H1 (cell line): ENCODE measurements around the gene GP2. TPM values are rescaled to one million over a fixed set of nuclear protein-coding genes. Genes with fewer than 3 reads are reported as not detected.

Experiments
- CTCF ChIA-PET: fragments of 300-600 bp; sonication (Branson Sonifier 250); formaldehyde crosslinking; loops from one replicate; lab custom pipeline; 2021; ENCODE audit not compliant: partially characterized antibody; lab: Charles Lee
- POLR2A ChIA-PET: fragments of 300-600 bp; sonication (Branson Sonifier 250); formaldehyde crosslinking; loops from one replicate; lab custom pipeline; 2021; ENCODE audit warnings: inconsistent platforms; ENCODE audit not compliant: partially characterized antibody; lab: Charles Lee
- DNase-seq, 2 experiments: peaks; one replicate each; pipeline versions ENCODE4 v3.0.0 to v3.0.0-alpha.2; 2010 to 2022; ENCODE audit warnings: low spot score in 2 of 2, low read depth in 1 of 2, mixed read lengths in 1 of 2
- FAIRE-seq: peaks from 2 replicates; lab custom pipeline; 2011; peaks lifted over from hg19 to GRCh38; lab: Jason Lieb, UNC
- H2AFZ ChIP-seq: 2 replicates; pipeline ENCODE4 v1.8.1; 2012; ENCODE audit warnings: low read length, inconsistent platforms
- H2AK5ac ChIP-seq: 2 replicates; pipeline ENCODE4 v1.6.1; 2013; ENCODE audit warnings: low read depth, low read length
- H2BK120ac ChIP-seq: replicated peaks from 2 replicates; pipeline ENCODE3; 2013; ENCODE audit warnings: low read depth, low read length, inconsistent platforms
- H2BK12ac ChIP-seq: 2 replicates; pipeline ENCODE4 v1.6.1; 2013; ENCODE audit warnings: low read depth, low read length
- H2BK15ac ChIP-seq: 2 replicates; pipeline ENCODE4 v1.6.1; 2013; ENCODE audit warnings: low read length
- H2BK20ac ChIP-seq: 2 replicates; pipeline ENCODE4 v1.6.1; 2013; ENCODE audit warnings: low read length
- H2BK5ac ChIP-seq: 2 replicates; pipeline ENCODE4 v1.6.1; 2013; ENCODE audit warnings: low read depth, low read length
- H3K14ac ChIP-seq: 2 replicates; pipeline ENCODE4 v1.6.1; 2013; ENCODE audit warnings: inconsistent platforms; ENCODE audit not compliant: insufficient read length
- H3K18ac ChIP-seq: 2 replicates; pipeline ENCODE4 v1.6.1; 2013; ENCODE audit warnings: low read length; ENCODE audit errors: extremely low read depth
- H3K23ac ChIP-seq: 2 replicates; pipeline ENCODE4 v1.6.1; 2013; ENCODE audit warnings: inconsistent platforms; ENCODE audit not compliant: insufficient read length
- H3K23me2 ChIP-seq: 2 replicates; pipeline ENCODE4 v1.6.1; 2013; ENCODE audit warnings: low read depth, low read length
- H3K27ac ChIP-seq: 2 replicates; pipeline ENCODE4 v1.6.1; 2011; ENCODE audit warnings: low read depth, low read length, inconsistent platforms
- H3K27me3 ChIP-seq, 4 experiments: replicated peaks in 1 of 4; 1 replicate in 1 of 4; 2 replicates in 3 of 4; pipeline versions ENCODE4 v1.6.1 to v1.8.1; 2011 to 2013; ENCODE audit warnings: low read length in 3 of 4, mild to moderate bottlenecking in 3 of 4, inconsistent platforms in 2 of 4, mixed read lengths in 2 of 4, moderate library complexity in 1 of 4; ENCODE audit not compliant: control insufficient read depth in 3 of 4, insufficient read depth in 3 of 4; ENCODE audit errors: extremely low read depth in 1 of 4
- H3K36me3 ChIP-seq, 4 experiments: 2 replicates each; pipeline versions ENCODE4 v1.6.1 to v1.8.1; 2011 to 2013; ENCODE audit warnings: mild to moderate bottlenecking in 4 of 4, low read length in 3 of 4, moderate library complexity in 2 of 4, control low read depth in 1 of 4, inconsistent platforms in 1 of 4; ENCODE audit not compliant: insufficient read depth in 4 of 4, control insufficient read depth in 2 of 4
- H3K4ac ChIP-seq: replicated peaks from 2 replicates; pipeline ENCODE3; 2013; ENCODE audit warnings: low read length, low read depth, mixed read lengths, inconsistent platforms; ENCODE audit not compliant: insufficient read length
- H3K4me1 ChIP-seq, 4 experiments: replicated peaks in 1 of 4; 1 replicate in 1 of 4; 2 replicates in 3 of 4; pipeline versions ENCODE4 v1.6.1 to v1.8.1; 2011 to 2013; ENCODE audit warnings: low read length in 3 of 4, inconsistent platforms in 2 of 4, mixed read lengths in 1 of 4; ENCODE audit not compliant: insufficient read depth in 4 of 4, control insufficient read depth in 3 of 4
- H3K4me2 ChIP-seq, 2 experiments: 2 replicates each; pipeline versions ENCODE4 v1.6.1 to v1.8.1; 2011 to 2013; ENCODE audit warnings: low read depth in 2 of 2, low read length in 2 of 2, control low read depth in 1 of 2, inconsistent platforms in 1 of 2, mild to moderate bottlenecking in 1 of 2; ENCODE audit not compliant: insufficient read depth in 1 of 2
- H3K4me3 ChIP-seq, 4 experiments: fragments of 200-600, 300-600 bp in 1 of 4; sonication (generic), shearing (Covaris generic), sonication (Bioruptor Twin) in 1 of 4; 2 replicates each; pipeline versions ENCODE4 v1.5.1 to v1.8.1; 2011 to 2016; ENCODE audit warnings: low read length in 4 of 4, low read depth in 3 of 4, control low read depth in 2 of 4, inconsistent platforms in 2 of 4, mild to moderate bottlenecking in 2 of 4, mixed read lengths in 1 of 4, moderate library complexity in 1 of 4; ENCODE audit not compliant: insufficient read depth in 2 of 4; ENCODE audit errors: extremely low read depth in 1 of 4
- H3K56ac ChIP-seq: replicated peaks from 2 replicates; pipeline ENCODE3; 2013; ENCODE audit warnings: low read depth, mild to moderate bottlenecking, mixed read lengths, low read length, inconsistent platforms; ENCODE audit not compliant: insufficient read length
- H3K79me1 ChIP-seq: 2 replicates; pipeline ENCODE4 v1.6.1; 2013; ENCODE audit warnings: low read depth, low read length, control low read depth
- H3K79me2 ChIP-seq, 2 experiments: 2 replicates each; pipeline versions ENCODE4 v1.6.1 to v1.8.1; 2012 to 2013; ENCODE audit warnings: low read length in 2 of 2, mild to moderate bottlenecking in 2 of 2, inconsistent platforms in 1 of 2; ENCODE audit not compliant: insufficient read depth in 2 of 2, control insufficient read depth in 1 of 2
- H3K9ac ChIP-seq, 4 experiments: replicated peaks in 1 of 4; 1 replicate in 1 of 4; 2 replicates in 3 of 4; pipeline versions ENCODE4 v1.6.1 to v1.8.1; 2011 to 2013; ENCODE audit warnings: low read depth in 3 of 4, low read length in 3 of 4, control low read depth in 2 of 4, mild to moderate bottlenecking in 2 of 4, moderate library complexity in 2 of 4, inconsistent platforms in 1 of 4; ENCODE audit errors: extremely low read depth in 1 of 4
- H3K9me3 ChIP-seq, 2 experiments: 2 replicates each; pipeline versions ENCODE4 v1.6.1 to v1.8.1; 2012 to 2013; ENCODE audit warnings: mild to moderate bottlenecking in 2 of 2, moderate library complexity in 2 of 2, control low read depth in 1 of 2, inconsistent platforms in 1 of 2, low read depth in 1 of 2, low read length in 1 of 2, mixed read lengths in 1 of 2; ENCODE audit not compliant: insufficient read depth in 2 of 2
- H4K20me1 ChIP-seq, 2 experiments: replicated peaks in 1 of 2; 2 replicates each; pipeline versions ENCODE3 to v1.8.1; 2011 to 2013; ENCODE audit warnings: inconsistent platforms in 2 of 2, low read length in 2 of 2, mild to moderate bottlenecking in 1 of 2; ENCODE audit not compliant: insufficient read depth in 2 of 2, control insufficient read depth in 1 of 2
- H4K5ac ChIP-seq: 2 replicates; pipeline ENCODE4 v1.6.1; 2013; ENCODE audit warnings: low read length, low read depth, mixed read lengths, inconsistent platforms; ENCODE audit not compliant: insufficient read length
- H4K8ac ChIP-seq: 2 replicates; pipeline ENCODE4 v1.8.0; 2013; ENCODE audit warnings: mild to moderate bottlenecking, moderate library complexity, low read length, inconsistent platforms; ENCODE audit not compliant: insufficient read depth; ENCODE audit errors: extremely low read depth
- H4K91ac ChIP-seq: replicated peaks from 2 replicates; pipeline ENCODE3; 2013; ENCODE audit warnings: low read length, mixed read lengths, inconsistent platforms; ENCODE audit not compliant: insufficient read length
- ASH2L ChIP-seq: fragments of 200-600, 300-600 bp; sonication (generic); IDR thresholded peaks from one replicate; pipeline ENCODE4 v1.7.1; 2017; ENCODE audit warnings: low read length
- CHD1 ChIP-seq: IDR thresholded peaks from 2 replicates; pipeline ENCODE4 v1.6.1; 2012; ENCODE audit warnings: low read depth, low read length, improper control_type of control experiment
- CTCF ChIP-seq, 3 experiments: IDR thresholded peaks; 1 replicate in 2 of 3; 2 replicates in 1 of 3; pipeline versions ENCODE4 v1.5.1 to v1.6.1; 2011; ENCODE audit warnings: low read length in 3 of 3, mild to moderate bottlenecking in 3 of 3, inconsistent platforms in 2 of 3, low read depth in 1 of 3, moderate library complexity in 1 of 3; ENCODE audit not compliant: insufficient read depth in 1 of 3; ENCODE audit errors: control extremely low read depth in 1 of 3
- GABPA ChIP-seq: IDR thresholded peaks from 2 replicates; pipeline ENCODE4 v1.6.1; 2011; ENCODE audit warnings: mild to moderate bottlenecking, low read length, moderate library complexity, borderline replicate concordance; ENCODE audit not compliant: insufficient read depth
- GTF2F1 ChIP-seq: IDR thresholded peaks from 2 replicates; pipeline ENCODE4 v1.6.1; 2012; ENCODE audit warnings: low read depth, low read length, improper control_type of control experiment, borderline replicate concordance
- MAX ChIP-seq: IDR thresholded peaks from 2 replicates; pipeline ENCODE4 v1.6.1; 2012; ENCODE audit warnings: inconsistent platforms
- PHF8 ChIP-seq: fragments of 200-600 bp; sonication (generic); conservative IDR thresholded peaks from 2 replicates; pipeline ENCODE4 v1.7.1; 2012; ENCODE audit warnings: low read depth, mild to moderate bottlenecking, inconsistent platforms, low read length, moderate library complexity
- SP1 ChIP-seq: IDR thresholded peaks from 2 replicates; pipeline ENCODE4 v1.6.1; 2011; ENCODE audit warnings: low read depth, low read length
- SP4 ChIP-seq: IDR thresholded peaks from 2 replicates; pipeline ENCODE4 v1.6.1; 2012; ENCODE audit warnings: low read length, inconsistent platforms
- SUZ12 ChIP-seq: fragments of 200-600 bp; sonication (generic); IDR thresholded peaks from 2 replicates; pipeline ENCODE4 v1.6.1; 2012; ENCODE audit warnings: mild to moderate bottlenecking, inconsistent platforms, low read length, moderate library complexity, mixed read lengths
- USF2 ChIP-seq: IDR thresholded peaks from 2 replicates; pipeline ENCODE4 v1.6.1; 2011; ENCODE audit warnings: low read length, improper control_type of control experiment
- WGBS, 2 experiments: shearing (Covaris generic) in 1 of 2; methylation state at CpG; one replicate each; pipeline versions ENCODE4 v1.1.6 to v1.1.7; 2013 to 2015; ENCODE audit warnings: low lambda C conversion rate in 2 of 2, mixed read lengths in 2 of 2, inconsistent platforms in 1 of 2, low coverage in 1 of 2, missing lambda C conversion rate in 1 of 2; ENCODE audit not compliant: insufficient replicate concordance in 2 of 2, insufficient coverage in 1 of 2, insufficient read length in 1 of 2; ENCODE audit errors: extremely low coverage in 1 of 2, missing lambda C conversion rate in 1 of 2; 5-methylcytosine and 5-hydroxymethylcytosine counted together
- polyA plus RNA-seq, 7 experiments: library from polyadenylated mRNA; depleted of rRNA in 3 of 7; stranded (reverse) in 5 of 7; unstranded in 2 of 7; fragments of >200 nt in 5 of 7; fragments of 200-250 nt in 2 of 7; gene quantifications; 1 replicate in 5 of 7; 2 replicates in 1 of 7; 4 replicates in 1 of 7; pipeline versions ENCODE4 v1.2.1 to v1.2.3, GENCODE V29; 2011 to 2013; ENCODE audit warnings: missing spikeins in 2 of 7, mixed read lengths in 2 of 7
- total RNA-seq: library from RNA; stranded (reverse); fragmentation: NEBNext Ultra II Directional; extraction: Animal tissue kit (Norgen Biotek cat#: 25700); gene quantifications from 2 replicates; pipeline ENCODE4 v1.2.1, GENCODE V29; 2021

GP2 gene
- total and polyA plus RNA-seq, 2 of the 8 experiments (the other 6 are each of a cell fraction or from before 2014, with no cell fraction given), result not detected

- Histone ChIP-seq H3K56ac (no peak overlapping the region), H4K5ac (no peak overlapping the region), H4K20me1 (no peaks in the 10 kb centered on the region), H2BK120ac (no peak overlapping the region), H2BK12ac (no peak overlapping the region), H4K91ac (no peak overlapping the region), H3K18ac (no peak overlapping the region), H3K4me3 (no peak overlapping the region), H2BK15ac (no peak overlapping the region), H2AFZ (no peak overlapping the region), H4K8ac (no peak overlapping the region), H3K23ac (no peak overlapping the region), H3K4me2 (no peak overlapping the region), H3K23me2 (no peaks in the 10 kb centered on the region), H2BK5ac (no peak overlapping the region), H3K36me3 (no peaks in the 10 kb centered on the region), H3K27ac (no peak overlapping the region), H3K9ac (no peak overlapping the region), H3K27me3 (no peaks in the 10 kb centered on the region; a peak in 1 of 7 replicates), H3K79me1 (no peaks in the 10 kb centered on the region), H3K79me2 (no peaks in the 10 kb centered on the region), H3K4me1 (no peaks in the 10 kb centered on the region), H2BK20ac (no peak overlapping the region), H3K9me3 (no peaks in the 10 kb centered on the region), H2AK5ac (no peak overlapping the region), H3K4ac (no peak overlapping the region), H3K14ac (no peak overlapping the region)
- ChIA-PET CTCF (interaction anchor here (1.2 kb wide), 1 partner anchor 17 kb away, joined by 3 read pairs; no protein-coding TSS in a partner anchor), POLR2A (no interaction called here)
- 86% methylated on average over 7 of the region's 8 CpGs; no CpG with 5 or more reads in 1 of the 2 experiments for WGBS, 2 experiments
- FAIRE-seq (no peak), DNase-seq (no peak)
- no peak for TF ChIP-seq SUZ12
- TF ChIP-seq SP4, result no peak
- TF ChIP-seq MAX, result no peak
- no peak for TF ChIP-seq ASH2L
- no peak for TF ChIP-seq PHF8
- TF ChIP-seq GABPA, result no peak
- no peak for TF ChIP-seq SP1
- TF ChIP-seq CTCF (IDR thresholded peaks at IDR 0.05; ENCODE audit: control extremely low read depth in 1 of 3, insufficient read depth in 1 of 3, low read depth in 1 of 3, low read length in 3 of 3), result no peak
- TF ChIP-seq CHD1, result no peak
- TF ChIP-seq GTF2F1, result no peak
- TF ChIP-seq USF2, result no peak
Measured at GRCh38 chr16:20317117-20317516, 10.2 kb downstream of the GP2 start.
